Measurements from ENCODE around the gene PRR12.

The PRR12 gene

DNA sequence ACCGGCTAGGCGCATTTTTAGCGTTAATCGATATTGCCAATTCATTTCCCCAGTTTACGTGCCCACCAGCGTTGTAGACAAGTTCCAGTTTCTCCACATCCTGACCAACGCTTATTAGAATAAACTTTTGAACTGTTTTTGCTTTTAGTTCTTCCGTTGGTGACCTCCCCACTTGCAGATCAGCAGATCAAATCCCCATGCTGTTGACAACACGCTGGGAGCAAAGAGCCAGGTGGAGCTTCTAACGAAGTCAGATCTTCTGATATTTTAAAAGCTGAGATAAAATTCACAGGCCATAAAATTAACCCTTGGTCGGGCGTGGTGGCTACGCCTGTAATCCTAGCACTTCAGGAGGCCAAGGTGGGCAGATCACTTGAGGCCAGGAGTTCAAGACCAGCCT is 41.9 kb upstream of the PRR12 start:
- Histone ChIP-seq H3K9me3 (ENCODE audit: insufficient read depth, low read length) (no peaks in the 10 kb centered on the region), H3K4me1 (ENCODE audit: insufficient read depth, insufficient read length) (no peaks in the 10 kb centered on the region), H3K36me3 (ENCODE audit: insufficient read depth, insufficient read length, low read length) (peaks cover 14% of the 10 kb centered on the region), H3K9ac (ENCODE audit: insufficient read length, low read depth) (no peak overlapping the region), H3K4me3 (ENCODE audit: insufficient read length, low read depth) (no peak overlapping the region), H3K27me3 (ENCODE audit: insufficient read depth, insufficient read length) (no peaks in the 10 kb centered on the region)
- TF ChIP-seq ZNF274 (IDR thresholded peaks at IDR 0.05; ENCODE audit: low read depth, low read length) (no peak), SUZ12 (IDR thresholded peaks at IDR 0.05; ENCODE audit: extremely low read depth, insufficient read depth, insufficient read length) (no peak), YY1 (IDR thresholded peaks at IDR 0.05; ENCODE audit: insufficient read depth, insufficient read length) (no peak)
- DNase-seq (ENCODE audit: low read depth, low spot score): no peak

DNA sequence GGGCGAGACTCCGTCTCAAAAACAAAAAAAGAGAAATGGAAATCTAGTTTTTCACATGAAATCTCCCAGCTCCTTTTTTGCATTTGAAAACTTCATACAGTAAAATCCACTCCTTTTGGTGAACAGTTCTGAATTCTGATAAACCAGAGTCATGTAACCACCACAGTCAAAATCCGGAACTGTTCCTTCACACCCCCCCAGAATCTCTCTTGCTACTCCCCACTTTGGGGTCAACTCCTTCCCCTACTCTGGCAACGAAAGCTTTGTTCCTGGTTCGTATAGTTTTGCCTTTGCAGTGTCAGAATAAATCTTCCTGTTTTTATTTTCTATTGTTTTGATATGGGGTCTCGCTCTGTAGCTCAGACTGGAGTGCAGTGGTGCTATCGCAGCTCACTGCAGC is 39.5 kb upstream of the PRR12 start:
- H3K27me3 ChIP-seq (ENCODE audit: insufficient read depth, insufficient read length): no peaks in the 10 kb centered on the region
- no peaks in the 10 kb centered on the region for H3K9me3 ChIP-seq (ENCODE audit: insufficient read depth, low read length)
- no peak overlapping the region for H3K4me3 ChIP-seq (ENCODE audit: insufficient read length, low read depth)
- peaks cover 33% of the 10 kb centered on the region for H3K36me3 ChIP-seq (ENCODE audit: insufficient read depth, insufficient read length, low read length)
- peaks cover 7% of the 10 kb centered on the region for H3K4me1 ChIP-seq (ENCODE audit: insufficient read depth, insufficient read length)
- no peak for DNase-seq (ENCODE audit: low read depth, low spot score)
- no peak overlapping the region for H3K9ac ChIP-seq (ENCODE audit: insufficient read length, low read depth)
- TF ChIP-seq YY1 (IDR thresholded peaks at IDR 0.05; ENCODE audit: insufficient read depth, insufficient read length): no peak
- no peak for TF ChIP-seq SUZ12 (IDR thresholded peaks at IDR 0.05; ENCODE audit: extremely low read depth, insufficient read depth, insufficient read length)
- TF ChIP-seq ZNF274 (IDR thresholded peaks at IDR 0.05; ENCODE audit: low read depth, low read length): no peak

DNA sequence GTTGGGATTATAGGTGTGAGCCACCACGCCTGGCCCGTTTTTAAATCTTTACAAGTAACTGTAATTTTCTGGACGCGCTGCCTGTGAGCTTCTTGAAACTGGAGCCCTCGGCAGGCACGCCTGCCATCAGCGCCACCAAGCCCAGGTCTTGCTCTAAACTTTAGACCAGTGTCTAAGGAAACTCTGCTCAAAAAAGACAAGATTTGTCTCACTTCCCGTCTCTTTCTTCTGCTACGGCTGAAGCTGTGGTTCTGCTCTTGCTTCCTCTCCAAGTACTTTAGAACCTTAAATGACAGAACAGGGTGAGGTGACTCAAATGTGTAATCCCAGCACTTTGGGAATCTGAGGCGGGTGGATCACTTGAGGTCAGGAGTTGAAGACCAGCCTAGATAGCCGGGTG is 38.2 kb upstream of the PRR12 start:
- DNase-seq (ENCODE audit: low read depth, low spot score): no peak
- H3K36me3 ChIP-seq (ENCODE audit: insufficient read depth, insufficient read length, low read length): peaks cover 45% of the 10 kb centered on the region
- no peak overlapping the region for H3K9ac ChIP-seq (ENCODE audit: insufficient read length, low read depth)

DNA sequence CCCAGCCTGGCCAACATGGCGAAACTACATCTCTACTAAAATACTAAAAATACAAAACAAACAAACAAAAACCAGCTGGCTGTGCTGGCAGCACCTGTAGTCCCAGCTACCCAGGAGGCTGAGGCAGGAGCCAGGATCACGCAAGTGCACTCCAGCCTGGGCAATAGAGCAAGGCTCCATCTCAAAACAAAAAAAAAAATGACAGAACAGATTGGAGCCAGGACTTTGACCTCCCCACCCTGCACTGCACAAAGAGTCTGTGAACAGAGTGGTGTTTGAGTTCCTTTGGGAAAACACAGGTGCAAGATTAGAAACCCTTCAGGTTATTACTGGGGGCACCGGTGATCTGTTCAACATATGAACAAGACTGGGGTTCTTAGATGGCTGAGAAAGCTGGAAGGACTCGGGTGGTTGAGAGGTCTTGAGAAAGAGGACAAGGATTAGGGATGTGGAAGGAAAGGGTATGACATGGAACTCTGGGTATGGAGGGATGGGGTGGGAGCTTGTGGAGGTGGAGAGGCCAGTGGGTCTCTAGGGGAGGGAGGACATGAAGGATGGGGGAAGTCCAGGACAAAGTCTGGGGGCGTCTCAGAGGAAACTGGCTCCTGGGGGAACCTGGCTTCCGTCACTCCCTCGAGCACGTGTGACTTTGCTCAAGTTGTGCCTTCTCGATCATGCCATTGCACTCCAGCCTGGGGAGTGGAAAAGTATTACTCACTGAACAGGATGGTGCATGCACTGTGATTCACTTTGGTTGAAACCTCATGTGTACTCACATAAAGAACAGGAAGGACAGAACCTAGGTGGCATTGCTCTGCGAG is 37.3 kb upstream of the PRR12 start:
- TF ChIP-seq SUZ12 (IDR thresholded peaks at IDR 0.05; ENCODE audit: extremely low read depth, insufficient read depth, insufficient read length) (no peak), YY1 (IDR thresholded peaks at IDR 0.05; ENCODE audit: insufficient read depth, insufficient read length) (no peak), ZNF274 (IDR thresholded peaks at IDR 0.05; ENCODE audit: low read depth, low read length) (no peak)
- H3K4me1 ChIP-seq (ENCODE audit: insufficient read depth, insufficient read length): peaks cover 16% of the 10 kb centered on the region

More for the DNA sequence above, 38.2 kb upstream of the PRR12 start:
- H3K4me1 ChIP-seq (ENCODE audit: insufficient read depth, insufficient read length): peaks cover 16% of the 10 kb centered on the region
- TF ChIP-seq ZNF274 (IDR thresholded peaks at IDR 0.05; ENCODE audit: low read depth, low read length) (no peak), SUZ12 (IDR thresholded peaks at IDR 0.05; ENCODE audit: extremely low read depth, insufficient read depth, insufficient read length) (no peak), YY1 (IDR thresholded peaks at IDR 0.05; ENCODE audit: insufficient read depth, insufficient read length) (no peak)
- no peaks in the 10 kb centered on the region for H3K9me3 ChIP-seq (ENCODE audit: insufficient read depth, low read length)
- H3K27me3 ChIP-seq (ENCODE audit: insufficient read depth, insufficient read length): no peaks in the 10 kb centered on the region
- H3K4me3 ChIP-seq (ENCODE audit: insufficient read length, low read depth): no peak overlapping the region

GRCh38 chr19:49554701-49555181 is 36.2 kb upstream of the PRR12 start:
- no peak for TF ChIP-seq SUZ12 (IDR thresholded peaks at IDR 0.05; ENCODE audit: extremely low read depth, insufficient read depth, insufficient read length)
- TF ChIP-seq ZNF274 (IDR thresholded peaks at IDR 0.05; ENCODE audit: low read depth, low read length): no peak
- no peak for TF ChIP-seq YY1 (IDR thresholded peaks at IDR 0.05; ENCODE audit: insufficient read depth, insufficient read length)
- H3K9me3 ChIP-seq (ENCODE audit: insufficient read depth, low read length): no peaks in the 10 kb centered on the region
- no peak for DNase-seq (ENCODE audit: low read depth, low spot score)
- H3K36me3 ChIP-seq (ENCODE audit: insufficient read depth, insufficient read length, low read length): peaks cover 63% of the 10 kb centered on the region
- no peak overlapping the region for H3K9ac ChIP-seq (ENCODE audit: insufficient read length, low read depth)
- H3K4me3 ChIP-seq (ENCODE audit: insufficient read length, low read depth): no peak overlapping the region
- peaks cover 16% of the 10 kb centered on the region for H3K4me1 ChIP-seq (ENCODE audit: insufficient read depth, insufficient read length)
- no peaks in the 10 kb centered on the region for H3K27me3 ChIP-seq (ENCODE audit: insufficient read depth, insufficient read length)

More for the DNA sequence above, 37.3 kb upstream of the PRR12 start:
- no peak overlapping the region for H3K4me3 ChIP-seq (ENCODE audit: insufficient read length, low read depth)
- H3K27me3 ChIP-seq (ENCODE audit: insufficient read depth, insufficient read length): no peaks in the 10 kb centered on the region
- H3K9me3 ChIP-seq (ENCODE audit: insufficient read depth, low read length): no peaks in the 10 kb centered on the region
- peaks cover 53% of the 10 kb centered on the region for H3K36me3 ChIP-seq (ENCODE audit: insufficient read depth, insufficient read length, low read length)
- no peak overlapping the region for H3K9ac ChIP-seq (ENCODE audit: insufficient read length, low read depth)
- DNase-seq (ENCODE audit: low read depth, low spot score): no peak

DNA sequence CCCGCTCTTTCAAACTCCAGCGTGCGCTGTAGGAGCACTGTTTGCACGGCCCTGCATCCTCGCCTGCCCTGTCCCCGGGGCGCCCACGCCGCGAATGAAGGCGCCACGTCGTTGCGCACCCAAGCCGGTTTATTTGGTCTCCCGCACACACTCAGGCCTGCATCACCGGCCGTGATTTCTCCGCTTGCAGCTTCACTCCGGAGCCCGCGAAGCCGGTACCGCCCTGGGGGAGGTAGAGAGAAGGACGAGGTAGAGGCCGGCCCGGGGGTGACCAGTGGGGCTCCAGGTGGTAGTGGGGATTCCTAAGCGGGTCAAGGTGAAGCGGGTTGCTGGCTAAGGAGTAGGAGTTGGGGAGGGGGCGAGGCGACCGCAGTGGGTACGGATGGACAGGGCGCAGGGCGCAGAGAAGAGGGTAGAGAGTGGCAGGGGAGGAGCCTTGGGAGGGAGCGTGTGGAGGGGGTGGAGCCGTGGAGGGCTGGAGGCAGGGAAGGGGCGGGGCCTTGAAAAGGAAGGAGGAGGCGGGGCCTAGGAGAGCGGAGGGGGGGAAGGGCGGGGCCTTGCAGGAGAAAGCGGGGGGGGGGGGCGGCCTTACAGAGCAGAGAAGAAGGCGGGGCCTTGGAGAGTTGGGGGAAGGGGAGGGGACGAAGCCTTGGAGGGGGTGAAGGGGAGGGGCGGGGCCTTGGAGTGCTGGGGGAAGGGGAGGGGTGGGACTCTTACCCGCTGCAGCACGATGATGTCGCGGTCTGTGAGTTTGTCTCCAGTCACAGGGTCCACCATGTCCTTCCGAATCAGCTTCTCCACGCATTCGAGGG is 35.2 kb upstream of the PRR12 start:
- no peaks in the 10 kb centered on the region for H3K9me3 ChIP-seq (ENCODE audit: insufficient read depth, low read length)
- peak; percentile 77 for DNase-seq (ENCODE audit: low read depth, low spot score)
- peak overlapping the region; percentile 37 for H3K9ac ChIP-seq (ENCODE audit: insufficient read length, low read depth)
- TF ChIP-seq SUZ12 (IDR thresholded peaks at IDR 0.05; ENCODE audit: extremely low read depth, insufficient read depth, insufficient read length) (no peak), ZNF274 (IDR thresholded peaks at IDR 0.05; ENCODE audit: low read depth, low read length) (no peak), YY1 (IDR thresholded peaks at IDR 0.05; ENCODE audit: insufficient read depth, insufficient read length) (no peak)
- H3K27me3 ChIP-seq (ENCODE audit: insufficient read depth, insufficient read length): no peaks in the 10 kb centered on the region
- H3K4me1 ChIP-seq (ENCODE audit: insufficient read depth, insufficient read length): peaks cover 26% of the 10 kb centered on the region
- H3K4me3 ChIP-seq (ENCODE audit: insufficient read length, low read depth): no peak overlapping the region
- peaks cover 66% of the 10 kb centered on the region for H3K36me3 ChIP-seq (ENCODE audit: insufficient read depth, insufficient read length, low read length)

All from NT2/D1 (cell line).